NK-92 (cell line): Measurements from ENCODE around the gene CLEC2B.

Source experiments
- DNase-seq: peaks from one replicate; lab custom pipeline; 2025; ENCODE audit not compliant: unreplicated experiment; lab: John Stamatoyannopoulos, UW

CLEC2B gene

DNA sequence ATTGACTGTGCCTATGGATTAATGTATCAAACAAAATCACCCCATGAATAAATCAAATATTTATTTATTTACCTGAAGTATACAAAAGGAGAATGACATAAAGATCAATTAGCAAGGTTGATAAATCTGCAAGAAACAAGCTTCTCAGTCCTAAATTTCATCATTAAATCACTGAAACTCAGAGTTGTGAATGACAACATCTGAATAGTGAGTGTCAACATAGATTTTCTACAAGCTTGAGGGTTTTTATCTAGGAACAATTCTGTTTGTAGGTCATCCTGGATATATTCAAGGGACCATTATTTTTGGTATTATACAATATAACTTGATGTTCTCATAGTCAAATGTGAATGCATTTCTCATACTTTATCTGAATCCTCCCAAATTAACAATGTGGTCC is 59.3 kb downstream of the CLEC2B start:
- DNase-seq: no peak

DNA sequence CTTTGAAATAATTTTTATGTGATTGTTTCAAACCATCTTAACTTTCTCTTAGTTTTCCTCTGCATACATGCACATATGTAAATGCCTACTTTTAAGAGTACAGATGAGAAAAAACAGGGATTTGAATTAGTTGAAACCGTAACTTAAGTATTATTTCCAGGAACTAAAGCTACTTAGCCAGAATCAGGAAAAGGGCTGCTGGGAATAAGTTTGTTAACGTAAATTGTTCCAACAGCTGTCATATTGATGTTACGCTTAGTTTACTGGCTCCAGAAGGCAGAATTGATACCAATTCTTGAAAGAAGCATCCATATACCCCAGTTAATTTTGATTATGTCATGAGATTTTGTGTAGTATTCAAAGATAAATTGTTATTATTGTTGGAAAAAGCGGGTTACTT is 59.8 kb downstream of the CLEC2B start:
- DNase-seq: no peak

DNA sequence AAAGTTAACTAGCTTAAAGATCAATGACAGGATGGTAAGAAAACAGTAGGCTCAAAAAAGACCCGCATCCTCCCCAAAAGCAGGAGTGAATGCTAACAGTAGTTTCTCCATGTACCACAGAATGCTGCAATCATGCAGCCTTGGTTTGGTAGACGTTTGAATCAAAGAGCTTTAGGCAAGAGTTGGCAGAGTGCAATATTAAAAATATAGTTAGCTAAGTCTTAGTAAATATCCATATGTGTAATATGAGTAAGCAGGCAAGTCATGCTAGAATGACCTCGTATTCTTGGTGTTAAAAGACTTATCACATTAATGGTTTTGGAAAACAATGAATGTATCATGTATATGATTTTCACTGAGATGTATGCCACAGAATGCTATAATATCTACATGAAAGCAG is 60.6 kb downstream of the CLEC2B start:
- DNase-seq: no peak

DNA sequence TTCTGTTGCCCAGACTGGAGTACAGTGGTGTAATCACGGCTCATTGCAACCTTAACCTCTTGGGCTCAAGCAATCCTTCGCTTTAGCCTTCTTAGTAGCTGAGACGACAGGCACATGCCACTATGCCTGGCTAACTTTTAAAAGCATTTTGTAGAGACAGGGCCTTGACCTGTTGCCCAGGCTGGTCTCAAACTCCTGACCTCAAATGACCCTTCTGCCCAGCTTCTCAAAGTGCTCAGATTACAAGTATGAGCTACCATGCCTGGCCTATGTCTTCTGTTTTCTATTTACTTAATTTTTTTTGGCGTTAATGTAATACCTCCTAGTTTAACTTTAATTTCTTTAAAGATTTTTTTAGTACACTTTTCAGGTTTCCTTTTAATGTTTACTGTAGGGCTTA is 62.4 kb downstream of the CLEC2B start:
- no peak for DNase-seq

DNA sequence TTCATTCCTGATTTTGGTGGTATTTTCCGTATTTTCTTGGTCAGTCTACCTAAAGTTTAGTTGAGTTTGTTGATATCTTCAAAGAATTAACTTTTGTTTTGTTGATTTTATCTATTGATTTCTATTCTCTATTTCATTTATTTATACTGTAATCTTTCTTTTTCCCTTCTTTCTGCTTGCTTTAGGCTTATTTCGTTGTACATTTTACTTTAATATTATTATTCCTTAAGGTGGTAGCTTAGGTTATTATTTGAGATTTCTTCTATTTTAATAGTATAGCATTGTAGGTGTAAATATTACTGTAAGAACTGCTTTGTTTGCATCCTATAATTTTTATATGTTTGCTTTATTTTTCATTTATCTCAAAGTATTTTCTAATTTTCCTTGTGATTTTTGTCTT is 63.3 kb downstream of the CLEC2B start:
- DNase-seq: no peak
